Measurements from ENCODE around the gene NDUFB8.
A peak's percentile ranks its signal among the peaks of the same experiment; 100 is the strongest.

The NDUFB8 gene

GRCh38 chr10:100524206-100524605 lies 5.5 kb downstream of the NDUFB8 start:
- DNase-seq: no peak
- peaks cover 26% of the 10 kb centered on the region for H3K4me1 Mint-ChIP-seq (ENCODE audit: low read depth)
- peak overlapping the region; percentile 83 for H3K27ac Mint-ChIP-seq
- no peak overlapping the region for H3K4me3 Mint-ChIP-seq
- no peaks in the 10 kb centered on the region for H3K27me3 Mint-ChIP-seq
- no peaks in the 10 kb centered on the region for H3K9me3 Mint-ChIP-seq
- H3K36me3 Mint-ChIP-seq (ENCODE audit: low read depth): peaks cover 85% of the 10 kb centered on the region

DNA sequence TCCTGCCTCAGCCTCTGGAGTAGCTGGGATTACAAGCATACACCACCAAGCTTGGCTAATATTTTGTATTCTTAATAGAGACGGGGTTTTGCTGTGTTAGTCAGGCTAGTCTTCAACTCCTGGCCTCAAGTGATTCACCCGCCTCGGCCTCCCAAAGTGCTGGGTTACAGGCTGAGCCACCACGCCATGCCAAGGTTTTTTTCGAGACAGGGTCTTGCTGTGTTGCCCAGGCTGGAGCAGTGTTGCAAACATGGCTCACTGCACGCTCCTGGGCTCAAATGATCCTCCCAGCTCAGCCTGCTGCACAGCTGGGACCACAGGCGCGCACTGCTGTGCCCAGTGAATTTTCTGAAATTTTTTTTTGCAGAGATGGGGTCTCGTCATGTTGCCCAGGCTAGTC lies 6.7 kb downstream of the NDUFB8 start:
- H3K27me3 Mint-ChIP-seq: no peaks in the 10 kb centered on the region
- H3K4me3 Mint-ChIP-seq: no peak overlapping the region
- no peak overlapping the region for H3K27ac Mint-ChIP-seq
- peaks cover 75% of the 10 kb centered on the region for H3K36me3 Mint-ChIP-seq (ENCODE audit: low read depth)
- H3K9me3 Mint-ChIP-seq: no peaks in the 10 kb centered on the region
- H3K4me1 Mint-ChIP-seq (ENCODE audit: low read depth): peaks cover 27% of the 10 kb centered on the region
- no peak for DNase-seq

DNA sequence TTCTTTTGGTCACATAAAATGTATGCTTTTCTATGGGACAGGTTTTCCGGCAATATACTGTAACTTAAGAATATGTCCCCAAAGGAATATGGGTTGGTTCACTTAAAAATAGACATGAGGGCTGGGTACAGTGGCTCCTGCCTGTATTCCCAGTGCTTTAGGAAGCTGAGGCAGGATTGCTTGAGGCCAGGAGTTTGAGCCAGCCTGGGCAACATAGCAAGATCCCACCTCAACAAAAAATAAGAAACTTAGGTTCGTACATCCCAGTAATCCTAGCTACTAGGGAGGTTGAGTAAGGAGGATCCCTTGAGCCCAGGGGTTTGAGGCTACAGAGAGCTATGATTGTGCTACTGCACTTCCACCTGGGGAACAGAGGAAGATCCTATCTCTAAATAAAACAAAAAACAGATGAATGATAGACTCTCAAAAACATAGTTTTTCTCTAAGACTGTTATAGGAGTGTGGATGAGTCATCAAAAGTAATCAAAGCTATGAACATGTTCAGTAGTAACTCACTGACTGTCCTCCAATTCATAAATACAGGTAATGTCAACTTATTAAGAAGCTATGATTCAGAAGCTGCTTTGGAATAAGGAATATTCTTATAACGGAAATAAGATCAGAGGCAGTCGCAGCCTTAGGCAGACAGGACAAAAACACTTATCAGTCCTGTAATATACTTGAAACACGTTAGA lies 7.4 kb downstream of the NDUFB8 start:
- Mint-ChIP-seq H3K27ac (peak overlapping the region; percentile 35), H3K27me3 (no peaks in the 10 kb centered on the region), H3K4me3 (no peak overlapping the region), H3K9me3 (no peaks in the 10 kb centered on the region), H3K36me3 (ENCODE audit: low read depth) (peaks cover 68% of the 10 kb centered on the region), H3K4me1 (ENCODE audit: low read depth) (peaks cover 26% of the 10 kb centered on the region)
- DNase-seq: no peak

DNA sequence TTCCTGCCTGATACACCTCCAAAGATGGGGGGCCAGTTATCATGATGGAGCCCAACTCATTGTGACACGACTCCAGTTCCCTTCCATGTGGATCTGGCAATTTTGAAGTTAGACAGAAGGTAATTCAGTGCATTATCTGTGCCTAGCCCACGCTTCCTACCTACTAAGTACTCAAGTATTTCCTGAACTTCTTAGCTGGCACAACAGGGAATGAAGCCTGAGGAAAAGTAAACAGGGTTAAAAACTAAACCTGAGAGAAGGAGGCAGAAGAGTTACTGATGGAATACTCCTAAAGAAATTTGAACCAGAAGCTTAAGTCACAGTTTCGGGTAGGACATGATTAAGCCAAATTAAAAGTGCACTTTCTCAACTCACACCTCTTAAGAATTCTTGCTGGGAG lies 8.9 kb downstream of the NDUFB8 start:
- no peak for DNase-seq
- Mint-ChIP-seq H3K9me3 (no peaks in the 10 kb centered on the region), H3K4me3 (no peak overlapping the region), H3K4me1 (ENCODE audit: low read depth) (peaks cover 16% of the 10 kb centered on the region), H3K36me3 (ENCODE audit: low read depth) (peaks cover 64% of the 10 kb centered on the region), H3K27ac (peak overlapping the region; percentile 33), H3K27me3 (no peaks in the 10 kb centered on the region)

DNA sequence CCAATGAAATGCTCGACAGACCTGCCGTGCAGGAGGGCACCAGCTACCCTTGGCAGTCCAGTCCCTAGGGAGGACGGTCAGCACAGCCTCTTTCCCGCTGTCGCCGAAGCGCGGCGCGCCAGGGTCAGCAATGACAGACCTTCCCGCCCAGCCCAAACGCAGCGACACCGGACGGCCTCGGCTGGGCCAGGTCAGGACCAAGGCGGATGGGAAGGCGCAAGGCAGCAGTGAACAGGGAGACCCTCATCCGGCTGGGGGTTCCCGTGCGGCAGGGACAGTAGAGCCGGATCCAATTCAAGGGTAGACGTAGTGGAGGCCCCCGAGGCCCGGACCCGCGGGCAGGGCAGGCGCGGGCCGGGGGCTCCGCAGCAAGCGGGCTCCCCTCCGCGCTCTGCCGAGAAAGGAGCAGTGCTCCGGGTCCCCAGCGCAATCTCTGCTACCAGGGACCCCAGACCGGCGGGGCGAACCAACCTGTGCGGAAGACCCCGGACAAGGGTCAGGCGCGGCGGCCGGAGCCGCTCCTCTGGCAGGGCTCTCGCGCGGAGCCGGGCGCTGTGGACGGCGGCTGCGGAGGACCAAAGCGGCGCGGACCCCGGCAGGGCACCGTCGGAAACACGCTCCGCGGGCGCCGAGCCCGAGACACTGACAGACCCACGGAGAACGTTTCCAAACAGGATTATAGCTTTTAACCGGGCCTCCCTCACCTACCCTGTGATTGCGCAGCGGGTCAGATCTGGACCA lies 10.2 kb downstream of the NDUFB8 start, which contains the start of gene SEC31B:
TSS of gene SEC31B (minus strand) at position 551 of the 741 bp plus-strand sequence. CDS start 2,909 bp downstream, outside the sequence.
- no peak for DNase-seq
- Mint-ChIP-seq H3K9me3 (no peaks in the 10 kb centered on the region), H3K36me3 (ENCODE audit: low read depth) (peaks cover 56% of the 10 kb centered on the region), H3K4me1 (ENCODE audit: low read depth) (peaks cover 15% of the 10 kb centered on the region), H3K27me3 (no peaks in the 10 kb centered on the region), H3K27ac (peak within 1 kb of the TSS; percentile 33), H3K4me3 (no peak within 1 kb of the TSS)

DNA sequence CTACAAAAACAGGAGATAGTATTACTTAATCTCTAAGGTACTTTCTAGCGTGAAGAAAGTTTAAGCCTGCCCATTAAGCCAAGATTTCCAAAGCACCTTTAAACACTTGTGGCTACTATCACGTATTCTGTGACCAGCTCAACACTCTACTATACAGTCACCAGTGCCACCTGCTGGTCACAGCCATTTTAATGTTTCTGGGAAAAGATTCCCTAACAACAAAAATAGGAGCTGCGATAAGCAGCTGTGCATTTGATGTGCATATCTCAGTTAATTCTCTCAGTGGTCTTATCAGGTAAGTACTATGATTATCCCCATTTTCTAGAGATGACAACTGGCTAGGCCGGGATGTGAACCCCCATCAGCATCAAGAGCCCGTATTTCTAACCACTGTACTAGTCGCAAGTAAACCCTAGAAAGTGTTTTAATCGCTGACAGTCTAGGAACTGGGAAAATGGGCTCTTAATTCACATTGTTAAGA lies 10.9 kb downstream of the NDUFB8 start:
- no peaks in the 10 kb centered on the region for H3K9me3 Mint-ChIP-seq
- peaks cover 54% of the 10 kb centered on the region for H3K36me3 Mint-ChIP-seq (ENCODE audit: low read depth)
- H3K27me3 Mint-ChIP-seq: no peaks in the 10 kb centered on the region
- H3K4me1 Mint-ChIP-seq (ENCODE audit: low read depth): peaks cover 15% of the 10 kb centered on the region
- no peak overlapping the region for H3K4me3 Mint-ChIP-seq
- H3K27ac Mint-ChIP-seq: peak overlapping the region; percentile 26
- peak; percentile 63 for DNase-seq

- H3K4me3 Mint-ChIP-seq: no peak overlapping the region
- DNase-seq: no peak
Measured at GRCh38 chr10:100516847-100517246, 12.8 kb downstream of the NDUFB8 start.

DNA sequence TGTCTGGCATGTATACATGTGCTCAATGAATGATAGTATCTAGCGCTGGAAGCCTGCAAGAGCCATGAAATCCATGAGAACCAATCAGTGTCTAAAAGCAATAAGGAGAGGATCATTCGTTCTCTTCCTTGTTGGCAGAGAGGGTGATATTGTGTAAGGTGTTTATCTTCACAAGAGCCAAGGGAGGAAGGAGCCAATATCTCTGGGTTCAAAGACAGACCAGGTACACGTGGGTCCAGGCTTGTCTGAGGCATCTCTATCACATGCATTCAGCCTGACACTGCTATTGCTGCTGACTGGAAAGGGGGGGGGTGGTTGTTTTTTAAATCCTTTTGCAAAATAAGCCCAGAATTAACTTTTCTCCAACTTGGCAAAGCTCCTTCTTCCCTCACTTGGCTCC lies 14.1 kb downstream of the NDUFB8 start:
- H3K4me3 Mint-ChIP-seq: no peak overlapping the region

More at GRCh38 chr10:100516847-100517246, 12.8 kb downstream of the NDUFB8 start:
- Mint-ChIP-seq H3K36me3 (ENCODE audit: low read depth) (peaks cover 44% of the 10 kb centered on the region), H3K27me3 (no peaks in the 10 kb centered on the region), H3K4me1 (ENCODE audit: low read depth) (peaks cover 22% of the 10 kb centered on the region), H3K9me3 (no peaks in the 10 kb centered on the region), H3K27ac (no peak overlapping the region)

DNA sequence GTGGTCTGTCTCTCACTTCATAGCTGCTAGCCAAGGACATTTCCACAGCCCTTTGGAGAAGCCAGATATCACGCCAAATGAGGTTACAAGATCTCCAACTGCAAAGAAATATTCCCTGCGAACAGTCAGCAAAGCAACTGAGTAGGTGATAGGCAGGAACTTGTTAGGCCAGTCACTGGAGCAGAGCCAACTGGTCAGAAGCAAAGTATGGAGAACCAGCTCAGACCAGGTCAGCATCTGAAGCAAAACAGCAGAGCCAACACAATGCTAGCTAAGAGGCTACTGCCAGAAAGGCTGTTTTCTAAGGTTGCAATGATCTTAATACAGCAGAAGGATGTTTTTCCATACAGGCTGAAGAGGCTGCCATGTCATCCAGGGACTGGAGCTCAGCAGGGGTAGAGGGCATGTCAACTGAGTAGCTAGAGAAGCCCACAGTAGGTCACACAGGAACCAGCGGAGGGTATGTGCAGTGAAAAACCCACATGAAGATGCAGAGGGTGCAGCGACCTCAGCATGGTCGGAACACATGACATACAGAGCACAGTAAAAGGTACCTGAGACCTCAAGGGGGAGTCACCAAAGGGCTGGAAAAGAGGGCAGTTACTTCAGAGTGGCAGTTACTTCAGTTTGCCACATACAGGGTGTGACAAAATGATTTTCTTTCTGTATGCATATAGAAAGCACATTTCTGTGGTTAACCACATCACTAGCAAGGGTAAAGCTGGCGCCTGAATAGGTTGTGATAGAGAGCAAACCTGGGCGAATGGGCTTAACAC lies 18.9 kb downstream of the NDUFB8 start:
- Mint-ChIP-seq H3K27ac (peak overlapping the region; percentile 89), H3K4me3 (peak overlapping the region; percentile 6), H3K9me3 (no peaks in the 10 kb centered on the region), H3K36me3 (ENCODE audit: low read depth) (peaks cover 49% of the 10 kb centered on the region), H3K4me1 (ENCODE audit: low read depth) (peaks cover 68% of the 10 kb centered on the region), H3K27me3 (no peaks in the 10 kb centered on the region)
- DNase-seq: peak; percentile 65

More for the DNA sequence above, 14.1 kb downstream of the NDUFB8 start:
- Mint-ChIP-seq H3K27me3 (no peaks in the 10 kb centered on the region), H3K4me1 (ENCODE audit: low read depth) (peaks cover 34% of the 10 kb centered on the region), H3K27ac (no peak overlapping the region), H3K36me3 (ENCODE audit: low read depth) (peaks cover 38% of the 10 kb centered on the region), H3K9me3 (no peaks in the 10 kb centered on the region)
- DNase-seq: no peak

GRCh38 chr10:100509241-100509840 lies 20.3 kb downstream of the NDUFB8 start:
- Mint-ChIP-seq H3K36me3 (ENCODE audit: low read depth) (peaks cover 56% of the 10 kb centered on the region), H3K9me3 (no peaks in the 10 kb centered on the region), H3K27ac (peak overlapping the region; percentile 89), H3K27me3 (no peaks in the 10 kb centered on the region), H3K4me1 (ENCODE audit: low read depth) (peaks cover 68% of the 10 kb centered on the region), H3K4me3 (peak overlapping the region; percentile 38)
- peak; percentile 61 for DNase-seq

DNA sequence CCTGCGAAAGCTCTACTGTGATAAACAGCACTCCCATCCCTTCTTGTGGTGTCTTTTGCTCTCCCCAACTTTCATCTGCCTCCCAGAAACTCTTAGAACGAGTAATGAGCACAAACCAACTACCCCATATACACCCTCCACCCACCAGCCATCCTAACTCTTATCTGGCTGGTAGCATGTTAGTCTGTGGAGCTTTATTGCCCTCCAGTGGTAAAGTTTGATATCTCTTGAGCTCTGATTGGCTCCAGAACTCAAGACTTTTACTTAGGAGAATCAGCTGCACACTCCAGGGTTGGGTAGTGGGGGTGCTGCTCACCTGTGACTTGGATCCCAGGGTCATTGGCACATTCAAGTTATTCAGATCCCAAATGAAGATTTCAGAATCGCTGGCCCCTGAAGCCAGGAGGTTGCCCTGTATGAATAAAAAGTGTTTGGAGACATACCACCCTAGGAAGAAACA lies 20.9 kb downstream of the NDUFB8 start:
- peak overlapping the region; percentile 89 for H3K27ac Mint-ChIP-seq
- no peaks in the 10 kb centered on the region for H3K9me3 Mint-ChIP-seq
- DNase-seq: peak; percentile 48
- H3K4me3 Mint-ChIP-seq: peak overlapping the region; percentile 38
- peaks cover 59% of the 10 kb centered on the region for H3K36me3 Mint-ChIP-seq (ENCODE audit: low read depth)
- H3K27me3 Mint-ChIP-seq: no peaks in the 10 kb centered on the region
- peaks cover 68% of the 10 kb centered on the region for H3K4me1 Mint-ChIP-seq (ENCODE audit: low read depth)

DNA sequence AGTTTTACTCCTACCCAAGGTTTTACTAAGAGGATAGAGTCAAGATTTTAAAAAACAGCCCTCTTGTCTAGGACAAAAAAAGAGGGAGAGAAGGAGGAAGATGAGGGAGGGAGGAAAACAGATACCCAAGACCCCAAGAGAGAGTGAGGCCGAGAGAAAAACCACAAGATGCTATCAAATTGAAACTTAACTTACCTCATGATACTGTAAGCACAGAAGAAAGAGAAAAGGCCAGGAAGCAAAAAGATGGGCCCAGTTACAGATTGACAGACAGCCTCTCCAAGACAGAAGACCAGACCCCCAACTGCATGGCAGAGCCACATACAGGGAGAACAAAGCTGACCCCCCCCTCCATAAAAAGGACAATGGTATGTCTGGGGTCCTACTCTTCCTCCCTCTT lies 21.4 kb downstream of the NDUFB8 start:
- DNase-seq: no peak
- no peaks in the 10 kb centered on the region for H3K27me3 Mint-ChIP-seq
- H3K36me3 Mint-ChIP-seq (ENCODE audit: low read depth): peaks cover 60% of the 10 kb centered on the region
- H3K4me1 Mint-ChIP-seq (ENCODE audit: low read depth): peaks cover 68% of the 10 kb centered on the region
- no peaks in the 10 kb centered on the region for H3K9me3 Mint-ChIP-seq
- H3K27ac Mint-ChIP-seq: peak overlapping the region; percentile 89
- peak overlapping the region; percentile 38 for H3K4me3 Mint-ChIP-seq

GRCh38 chr10:100507357-100507732 lies 22.3 kb downstream of the NDUFB8 start:
- Mint-ChIP-seq H3K9me3 (no peaks in the 10 kb centered on the region), H3K27ac (peak overlapping the region; percentile 89), H3K36me3 (ENCODE audit: low read depth) (peaks cover 60% of the 10 kb centered on the region), H3K4me1 (ENCODE audit: low read depth) (peaks cover 66% of the 10 kb centered on the region), H3K4me3 (no peak overlapping the region), H3K27me3 (no peaks in the 10 kb centered on the region)
- no peak for DNase-seq
